Caco-2 (cell line): ENCODE results near the gene HSPB6. TPM values are rescaled to one million over a fixed set of nuclear protein-coding genes. Genes with fewer than 3 reads are reported as not detected.

Source experiments
- BruUV-seq: library from RNA; stranded (reverse); fragments of 400-500 nt; replicated peaks from 2 replicates; lab custom pipeline; 2021; lab: Mats Ljungman, UMichigan
- CTCF ChIA-PET: fragments of 300-600 bp; sonication (Branson Sonifier 250); formaldehyde crosslinking; loops from one replicate; lab custom pipeline; 2022; ENCODE audit warnings: antibody characterized with exemption; lab: Charles Lee
- POLR2A ChIA-PET: fragments of 300-600 bp; sonication (Branson Sonifier 250); formaldehyde crosslinking; loops from one replicate; lab custom pipeline; 2022; ENCODE audit warnings: antibody characterized with exemption; lab: Charles Lee
- DNase-seq, 2 experiments: peaks; one replicate each; pipeline versions ENCODE4 v3.0.0 to v3.0.0-alpha.2; 2020 to 2022
- H3K27me3 ChIP-seq: replicated peaks from 2 replicates; pipeline ENCODE4 v1.6.0; 2011; ENCODE audit warnings: low read length; ENCODE audit not compliant: control insufficient read depth, insufficient read depth
- H3K36me3 ChIP-seq: 2 replicates; pipeline ENCODE4 v1.5.1; 2011; ENCODE audit warnings: low read length; ENCODE audit not compliant: control insufficient read depth, insufficient read depth
- H3K4me1 ChIP-seq: fragments of 250-450 bp; sonication (Bioruptor Pico); 2 replicates; pipeline ENCODE4 v1.5.1; 2020; ENCODE audit warnings: mild to moderate bottlenecking
- H3K4me3 ChIP-seq: 2 replicates; pipeline ENCODE4 v1.5.1; 2011; ENCODE audit warnings: low read depth, mild to moderate bottlenecking, control low read depth, low read length
- H3K9me3 ChIP-seq: fragments of 250-450 bp; sonication (Bioruptor Pico); 2 replicates; pipeline ENCODE4 v1.5.1; 2020; ENCODE audit warnings: mild to moderate bottlenecking, moderate library complexity
- H3K27ac Mint-ChIP-seq: one replicate; pipeline ENCODE4 v1.8.0; 2022; ENCODE audit warnings: mixed read lengths; ENCODE audit not compliant: unreplicated experiment
- H3K27me3 Mint-ChIP-seq: one replicate; pipeline ENCODE4 v1.8.0; 2022; ENCODE audit warnings: mixed read lengths; ENCODE audit not compliant: insufficient read depth, unreplicated experiment
- H3K36me3 Mint-ChIP-seq: one replicate; pipeline ENCODE4 v1.8.0; 2022; ENCODE audit warnings: mild to moderate bottlenecking, mixed read lengths; ENCODE audit not compliant: insufficient read depth, unreplicated experiment
- H3K4me1 Mint-ChIP-seq: one replicate; pipeline ENCODE4 v1.8.0; 2022; ENCODE audit warnings: low read depth, mixed read lengths; ENCODE audit not compliant: unreplicated experiment
- H3K4me3 Mint-ChIP-seq: one replicate; pipeline ENCODE4 v1.8.0; 2022; ENCODE audit warnings: mild to moderate bottlenecking, moderate library complexity, mixed read lengths; ENCODE audit not compliant: unreplicated experiment
- H3K9me3 Mint-ChIP-seq: one replicate; pipeline ENCODE4 v1.8.0; 2022; ENCODE audit warnings: mixed read lengths; ENCODE audit not compliant: unreplicated experiment
- CTCF ChIP-seq, 2 experiments: fragments of 200-600 bp in 1 of 2; IDR thresholded peaks; 1 replicate in 1 of 2; 2 replicates in 1 of 2; pipeline versions ENCODE4 v1.5.1 to v1.8.0; 2011 to 2022; ENCODE audit warnings: antibody characterized with exemption in 1 of 2, control low read depth in 1 of 2, inconsistent platforms in 1 of 2, low read depth in 1 of 2, low read length in 1 of 2, mild to moderate bottlenecking in 1 of 2, moderate library complexity in 1 of 2; ENCODE audit not compliant: insufficient read depth in 1 of 2, severe bottlenecking in 1 of 2, unreplicated experiment in 1 of 2
- intact Hi-C: fragments of 100-400 bp; cut with micrococcal nuclease; formaldehyde crosslinking; loops from one replicate; pipeline ENCODE4 v1.10.0; 2022; ENCODE audit not compliant: unreplicated experiment
- total RNA-seq: library from RNA; stranded (reverse); gene quantifications from 2 replicates; pipeline ENCODE4 v1.2.3, GENCODE V29; 2022

Gene HSPB6
- total RNA-seq, 1 experiment from 2014 or later, result 0.48 TPM

GRCh38 chr19:35714601-35715354, 42.1 kb downstream of the HSPB6 start:
- Histone ChIP-seq H3K9me3 (no peaks in the 10 kb centered on the region), H3K27me3 (no peaks in the 10 kb centered on the region), H3K4me3 (peak overlapping the region; percentile 91; the same call in 1 of the 2 replicates), H3K36me3 (no peaks in the 10 kb centered on the region), H3K4me1 (peaks cover 8% of the 10 kb centered on the region)
- CTCF ChIA-PET, result interaction anchor here (0.6 to 1.9 kb wide), 2 partner anchors 12 to 20 kb away, joined by 5 to 6 read pairs; no protein-coding TSS in a partner anchor
- BruUV-seq, result no TSS peak
- Mint-ChIP-seq H3K9me3 (no peaks in the 10 kb centered on the region), H3K27me3 (peaks cover 3% of the 10 kb centered on the region), H3K4me3 (peak overlapping the region; percentile 81), H3K4me1 (peaks cover 16% of the 10 kb centered on the region), H3K36me3 (peaks cover 11% of the 10 kb centered on the region), H3K27ac (peak overlapping the region; percentile 53)
- POLR2A ChIA-PET, result interaction anchor here (0.6 kb wide), 1 partner anchor 18 kb away, joined by 3 read pairs; no protein-coding TSS in a partner anchor
- intact Hi-C loops, result loop anchor here (5.0 kb wide), 1 partner anchor 67 kb away; the partner anchor contains the start of gene COX6B1
- no peak for DNase-seq
- TF ChIP-seq CTCF (IDR thresholded peaks at IDR 0.05; ENCODE audit: insufficient read depth in 1 of 2, low read depth in 1 of 2, low read length in 1 of 2, severe bottlenecking in 1 of 2, unreplicated experiment in 1 of 2), result peak in 1 of 2 experiments; percentile 32

- peaks cover 8% of the 10 kb centered on the region for H3K36me3 Mint-ChIP-seq
- Histone ChIP-seq H3K36me3 (no peaks in the 10 kb centered on the region), H3K27me3 (no peaks in the 10 kb centered on the region), H3K9me3 (no peaks in the 10 kb centered on the region), H3K4me3 (no peak overlapping the region), H3K4me1 (peaks cover 8% of the 10 kb centered on the region)
- BruUV-seq, result no TSS peak
- CTCF ChIA-PET, result interaction anchor here (1.9 kb wide), 1 partner anchor 19 kb away, joined by 6 read pairs; no protein-coding TSS in a partner anchor
- TF ChIP-seq CTCF (IDR thresholded peaks at IDR 0.05; ENCODE audit: insufficient read depth in 1 of 2, low read depth in 1 of 2, low read length in 1 of 2, severe bottlenecking in 1 of 2, unreplicated experiment in 1 of 2), result no peak
- POLR2A ChIA-PET, result no interaction called here
- H3K9me3 Mint-ChIP-seq, result no peaks in the 10 kb centered on the region
- DNase-seq, result no peak
- intact Hi-C loops, result no loop called here
- peaks cover 9% of the 10 kb centered on the region for H3K4me1 Mint-ChIP-seq
- H3K4me3 Mint-ChIP-seq, result no peak overlapping the region
- H3K27ac Mint-ChIP-seq, result peak overlapping the region; percentile 53
- H3K27me3 Mint-ChIP-seq, result peaks cover 3% of the 10 kb centered on the region
These were observed 42.8 kb downstream of the HSPB6 start for GRCh38 chr19:35713904-35714495.

- Mint-ChIP-seq H3K9me3 (no peaks in the 10 kb centered on the region), H3K4me3 (no peak overlapping the region), H3K27ac (no peak overlapping the region), H3K4me1 (peaks cover 9% of the 10 kb centered on the region), H3K36me3 (peaks cover 8% of the 10 kb centered on the region), H3K27me3 (peaks cover 3% of the 10 kb centered on the region)
- Histone ChIP-seq H3K27me3 (no peaks in the 10 kb centered on the region), H3K4me3 (no peak overlapping the region), H3K4me1 (peaks cover 8% of the 10 kb centered on the region), H3K9me3 (no peaks in the 10 kb centered on the region), H3K36me3 (no peaks in the 10 kb centered on the region)
- intact Hi-C loops, result no loop called here
- ChIA-PET CTCF (interaction anchor here (0.6 to 1.9 kb wide), 2 partner anchors 19 to 24 kb away, joined by 5 to 6 read pairs; no protein-coding TSS in a partner anchor), POLR2A (no interaction called here)
- TF ChIP-seq CTCF (IDR thresholded peaks at IDR 0.05; ENCODE audit: insufficient read depth in 1 of 2, low read depth in 1 of 2, low read length in 1 of 2, severe bottlenecking in 1 of 2, unreplicated experiment in 1 of 2), result no peak
- BruUV-seq, result no TSS peak
- no peak for DNase-seq
These were observed 43.4 kb downstream of the HSPB6 start for GRCh38 chr19:35713506-35713850.
